Measurements from ENCODE around the gene RIPOR2. TPM values are rescaled to one million over a fixed set of nuclear protein-coding genes. Genes with fewer than 3 reads are reported as not detected.
"Not testable (repeated sequence)": the region's sequence is repeated elsewhere in the genome, so short reads cannot be mapped to it uniquely, and the experiment has no call there.

Gene RIPOR2
- total RNA-seq, 4 donors from 2014 or later, result 3.7 to 112 (median 6.1) TPM

GRCh38 chr6:24777227-24777626 is 158.5 kb downstream of the RIPOR2 start:
- H3K27ac ChIP-seq, result no peak overlapping the region
- peaks cover 0 to 17% (median 1%) of the 10 kb centered on the region in 4 donors for H3K4me1 ChIP-seq
- H3K4me3 ChIP-seq, result no peak overlapping the region
- no peak for TF ChIP-seq POLR2A (IDR thresholded peaks at IDR 0.05)
- TF ChIP-seq CTCF (IDR thresholded peaks at IDR 0.05), result no peak
- no peaks in the 10 kb centered on the region for H3K9me3 ChIP-seq
- no peaks in the 10 kb centered on the region for H3K27me3 ChIP-seq
- H3K36me3 ChIP-seq, result peaks cover 0 to 16% (median 0%) of the 10 kb centered on the region in 3 donors
- DNase-seq, result no peak

GRCh38 chr6:24775520-24776058 is 160.2 kb downstream of the RIPOR2 start:
- H3K4me3 ChIP-seq, result peak overlapping the region; percentile 58 to 99 (median 90)
- H3K4me1 ChIP-seq, result peaks cover 0 to 17% (median 1%) of the 10 kb centered on the region in 4 donors
- no peaks in the 10 kb centered on the region for H3K9me3 ChIP-seq
- peaks cover 0 to 3% (median 0%) of the 10 kb centered on the region in 3 donors for H3K36me3 ChIP-seq
- H3K27me3 ChIP-seq, result no peaks in the 10 kb centered on the region
- DNase-seq, result peak in 1 of 3 donors; percentile 25
- H3K27ac ChIP-seq, result peak overlapping the region; percentile 80 to 99 (median 98)
- TF ChIP-seq POLR2A (IDR thresholded peaks at IDR 0.05) (no peak), CTCF (IDR thresholded peaks at IDR 0.05) (no peak)

GRCh38 chr6:24774696-24775519 is 160.9 kb downstream of the RIPOR2 start, which contains the start of gene GMNN:
TSS of gene GMNN (plus strand) at chr6:24774937. CDS start at chr6:24777247, 2,310 bp downstream.
- no peaks in the 10 kb centered on the region for H3K9me3 ChIP-seq
- H3K27ac ChIP-seq, result peak within 1 kb of the TSS; percentile 80 to 99 (median 98)
- TF ChIP-seq POLR2A (IDR thresholded peaks at IDR 0.05) (peak; percentile 70 to 73), CTCF (IDR thresholded peaks at IDR 0.05) (no peak)
- H3K27me3 ChIP-seq, result no peaks in the 10 kb centered on the region
- peaks cover 0 to 17% (median 1%) of the 10 kb centered on the region in 4 donors for H3K4me1 ChIP-seq
- no peaks in the 10 kb centered on the region for H3K36me3 ChIP-seq
- peak within 1 kb of the TSS; percentile 58 to 99 (median 90) for H3K4me3 ChIP-seq
- peak; percentile 99 for DNase-seq

GRCh38 chr6:24768361-24768760 is 167.4 kb downstream of the RIPOR2 start:
- Histone ChIP-seq H3K4me1 (no peaks in the 10 kb centered on the region), H3K9me3 (no peaks in the 10 kb centered on the region), H3K4me3 (no peak overlapping the region), H3K27ac (no peak overlapping the region), H3K27me3 (no peaks in the 10 kb centered on the region), H3K36me3 (no peaks in the 10 kb centered on the region)
- no peak for TF ChIP-seq POLR2A (IDR thresholded peaks at IDR 0.05)
- no peak for TF ChIP-seq CTCF (IDR thresholded peaks at IDR 0.05)
- no peak for DNase-seq

- no peaks in the 10 kb centered on the region for H3K36me3 ChIP-seq
- no peaks in the 10 kb centered on the region for H3K27me3 ChIP-seq
- no peak for DNase-seq
- H3K9me3 ChIP-seq, result no peaks in the 10 kb centered on the region
- H3K4me3 ChIP-seq, result no peak overlapping the region
- TF ChIP-seq POLR2A (IDR thresholded peaks at IDR 0.05) (no peak), CTCF (IDR thresholded peaks at IDR 0.05) (peak in 5 of 6 experiments; percentile 19 to 75 (median 68))
- no peaks in the 10 kb centered on the region for H3K4me1 ChIP-seq
- H3K27ac ChIP-seq, result no peak overlapping the region
These were observed 168.9 kb downstream of the RIPOR2 start for GRCh38 chr6:24766680-24767462.

GRCh38 chr6:24765968-24766367 is 169.8 kb downstream of the RIPOR2 start:
- H3K4me1 ChIP-seq, H3K36me3 ChIP-seq, H3K9me3 ChIP-seq, DNase-seq, H3K27me3 ChIP-seq, H3K27ac ChIP-seq, H3K4me3 ChIP-seq: not testable (repeated sequence)

Measured in Peyer's patch (tissue), 4 donors.